IPS-18c (cell line): ENCODE data around the gene VBP1.
"Not testable (repeated sequence)": the region's sequence is repeated elsewhere in the genome, so short reads cannot be mapped to it uniquely, and the experiment has no call there.

Experiments used
- H3K4me3 ChIP-seq: 2 replicates; pipeline ENCODE4 v1.7.0; 2013; ENCODE audit warnings: low read depth, mild to moderate bottlenecking, low read length, moderate library complexity; ENCODE audit not compliant: insufficient read depth
- H3K9me3 ChIP-seq: one replicate; pipeline ENCODE4 v1.6.1; 2013; ENCODE audit warnings: mild to moderate bottlenecking, low read length, moderate library complexity; ENCODE audit not compliant: control insufficient read depth, insufficient read depth

Gene VBP1, protein sequence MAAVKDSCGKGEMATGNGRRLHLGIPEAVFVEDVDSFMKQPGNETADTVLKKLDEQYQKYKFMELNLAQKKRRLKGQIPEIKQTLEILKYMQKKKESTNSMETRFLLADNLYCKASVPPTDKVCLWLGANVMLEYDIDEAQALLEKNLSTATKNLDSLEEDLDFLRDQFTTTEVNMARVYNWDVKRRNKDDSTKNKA

DNA sequence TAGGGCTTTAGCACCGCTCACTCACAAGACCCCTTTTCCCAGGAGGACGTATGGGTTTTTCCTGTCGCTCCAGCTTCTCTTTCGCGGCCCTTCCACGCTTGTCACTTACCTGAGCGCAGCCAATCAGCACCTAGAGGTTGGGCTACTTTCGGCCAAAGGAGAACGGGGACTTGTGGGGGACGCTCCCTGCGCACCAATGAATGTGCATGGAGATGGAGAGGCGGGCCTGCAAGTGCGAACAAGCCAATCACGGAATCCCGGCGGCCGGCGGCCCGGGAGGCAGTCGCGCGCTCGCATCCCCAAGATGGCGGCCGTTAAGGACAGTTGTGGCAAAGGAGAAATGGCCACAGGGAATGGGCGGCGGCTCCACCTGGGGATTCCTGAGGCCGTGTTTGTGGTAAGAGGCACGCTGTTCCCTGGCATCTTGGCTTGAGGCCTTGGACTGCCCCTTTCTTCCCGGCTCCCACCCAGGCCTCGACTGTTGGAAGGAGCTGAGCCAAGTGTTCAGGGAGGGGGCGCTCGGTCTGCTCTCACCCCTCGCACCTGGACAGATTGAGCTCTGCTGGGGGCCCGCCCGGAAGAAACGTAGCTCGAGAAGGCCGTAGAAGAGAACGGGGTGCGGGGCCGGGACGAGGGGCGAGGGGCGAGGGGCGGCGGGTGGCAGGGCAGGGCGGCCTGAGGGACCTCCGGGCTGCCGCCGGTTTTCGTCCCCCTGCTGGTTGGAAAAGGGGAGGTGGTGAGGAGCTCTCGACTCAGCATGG is at the start of gene VBP1:
TSS of gene VBP1 (plus strand) at position 282 of the 761 bp plus-strand sequence. CDS start at position 305, 23 bp downstream.
- Histone ChIP-seq H3K4me3 (peak within 1 kb of the TSS; percentile 77), H3K9me3 (no peaks in the 10 kb centered on the region)

DNA sequence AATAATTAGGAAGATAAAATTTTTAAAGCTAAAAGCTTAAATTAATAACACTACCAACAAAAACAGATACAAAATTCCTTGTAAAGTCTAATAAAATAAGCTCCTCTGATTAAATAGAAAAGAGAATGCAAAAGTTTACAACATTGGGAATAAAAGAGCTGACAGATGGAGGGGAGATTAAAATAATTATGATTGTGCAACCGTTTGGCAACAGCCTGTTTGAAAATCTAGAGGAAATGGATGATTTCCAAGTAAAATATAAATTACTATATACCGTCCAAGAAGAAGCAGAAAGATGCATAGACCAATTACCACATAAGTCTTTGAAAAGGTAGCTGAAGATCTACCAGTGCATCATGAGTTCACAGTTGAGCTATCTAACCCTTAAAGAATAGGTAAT is 46.4 kb upstream of the VBP1 start:
- no peak overlapping the region for H3K4me3 ChIP-seq
- no peaks in the 10 kb centered on the region for H3K9me3 ChIP-seq

- no peak overlapping the region for H3K4me3 ChIP-seq
These were observed 36.8 kb upstream of the VBP1 start for GRCh38 chrX:155179346-155179997.

GRCh38 chrX:155188786-155189185 is 27.5 kb upstream of the VBP1 start:
- H3K9me3 ChIP-seq, result peaks cover 5% of the 10 kb centered on the region
- H3K4me3 ChIP-seq, result no peak overlapping the region

More at GRCh38 chrX:155179346-155179997, 36.8 kb upstream of the VBP1 start:
- no peaks in the 10 kb centered on the region for H3K9me3 ChIP-seq

GRCh38 chrX:155211208-155211607 is 5.1 kb upstream of the VBP1 start:
- no peaks in the 10 kb centered on the region for H3K9me3 ChIP-seq

GRCh38 chrX:155213731-155214130 is 2.5 kb upstream of the VBP1 start:
- H3K4me3 ChIP-seq, result no peak overlapping the region
- H3K9me3 ChIP-seq, result no peaks in the 10 kb centered on the region

More at GRCh38 chrX:155211208-155211607, 5.1 kb upstream of the VBP1 start:
- H3K4me3 ChIP-seq, result no peak overlapping the region

GRCh38 chrX:155215443-155216178 is 649 bp upstream of the VBP1 start:
- no peaks in the 10 kb centered on the region for H3K9me3 ChIP-seq
- peak overlapping the region; percentile 46; the same call in 1 of the 2 replicates for H3K4me3 ChIP-seq

- Histone ChIP-seq H3K9me3 (peaks cover under 1% of the 10 kb centered on the region), H3K4me3 (peak overlapping the region; percentile 77)
These were observed 730 bp downstream of the VBP1 start for GRCh38 chrX:155216940-155217440.

- Histone ChIP-seq H3K9me3 (peaks cover 8% of the 10 kb centered on the region), H3K4me3 (no peak overlapping the region)
These were observed 2.5 kb downstream of the VBP1 start for GRCh38 chrX:155218777-155219176.

DNA sequence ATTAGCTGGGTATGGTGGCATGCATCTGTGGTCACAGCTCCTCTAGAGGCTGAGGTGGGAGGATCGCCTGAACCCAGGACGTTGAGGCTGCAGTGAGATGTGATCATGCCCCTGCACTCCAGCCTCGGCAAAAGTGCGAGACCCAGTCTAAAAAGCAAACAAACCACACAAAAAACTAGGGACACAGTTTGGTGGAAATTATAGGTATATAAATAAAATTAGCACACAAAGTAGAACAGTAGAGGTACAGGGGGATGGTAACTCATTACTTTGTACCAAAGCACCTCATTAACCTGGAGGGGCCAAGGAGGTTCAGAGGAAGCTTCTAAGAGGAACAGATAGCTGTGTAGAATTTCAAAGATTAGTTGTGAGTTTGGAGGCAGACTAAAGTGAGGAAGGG is 5.1 kb downstream of the VBP1 start:
- Histone ChIP-seq H3K4me3 (no peak overlapping the region), H3K9me3 (peaks cover 8% of the 10 kb centered on the region)

GRCh38 chrX:155223746-155224145 is 7.5 kb downstream of the VBP1 start:
- H3K4me3 ChIP-seq, H3K9me3 ChIP-seq: not testable (repeated sequence)

DNA sequence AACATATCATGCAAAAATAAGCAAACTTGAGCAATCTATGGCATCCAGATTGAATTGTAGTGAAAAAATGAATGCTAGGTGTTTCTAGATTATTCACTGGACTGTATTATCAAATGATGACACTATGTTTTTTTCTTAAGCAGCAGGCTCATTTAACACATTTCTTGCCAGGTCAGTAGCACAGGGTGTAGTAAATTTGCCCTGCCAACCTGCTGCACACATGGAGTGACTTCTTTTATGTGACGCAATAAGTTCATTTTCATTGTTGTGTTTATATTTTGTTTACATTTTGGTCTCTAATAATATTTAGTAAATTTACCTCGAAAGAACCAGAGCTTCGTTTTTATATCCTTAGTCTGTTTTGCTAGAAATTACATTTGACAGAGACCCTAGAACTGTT is 9.5 kb downstream of the VBP1 start:
- H3K9me3 ChIP-seq, result peaks cover 8% of the 10 kb centered on the region
- H3K4me3 ChIP-seq, result no peak overlapping the region

DNA sequence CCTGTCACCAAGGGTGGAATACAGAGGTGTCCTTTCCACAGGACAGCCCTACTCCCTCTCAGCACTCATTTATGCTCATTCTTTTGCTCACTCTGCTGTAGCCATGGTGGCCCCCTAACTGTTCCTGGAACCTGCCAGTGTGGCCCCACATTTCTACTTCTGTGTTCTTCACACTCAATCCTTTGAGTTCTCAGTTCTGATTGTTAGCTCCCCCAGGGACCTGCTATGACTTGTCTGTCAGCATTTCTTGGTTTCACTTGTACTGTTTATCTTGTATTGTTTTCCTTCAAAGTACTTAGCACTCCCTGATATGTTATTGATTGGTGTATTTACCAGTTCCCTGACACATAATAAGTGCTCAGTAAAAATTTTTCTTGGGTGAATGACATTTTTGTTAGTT is 14.9 kb downstream of the VBP1 start:
- H3K4me3 ChIP-seq, result no peak overlapping the region
- H3K9me3 ChIP-seq, result no peaks in the 10 kb centered on the region

- Histone ChIP-seq H3K9me3 (no peaks in the 10 kb centered on the region), H3K4me3 (no peak overlapping the region)
These were observed 19.6 kb downstream of the VBP1 start for GRCh38 chrX:155235891-155236290.

- Histone ChIP-seq H3K4me3 (no peak overlapping the region), H3K9me3 (no peaks in the 10 kb centered on the region)
These were observed 21.5 kb downstream of the VBP1 start for GRCh38 chrX:155237719-155238118.

- Histone ChIP-seq H3K4me3 (no peak overlapping the region), H3K9me3 (peaks cover 2% of the 10 kb centered on the region)
These were observed 26.0 kb downstream of the VBP1 start for GRCh38 chrX:155242300-155242699.

DNA sequence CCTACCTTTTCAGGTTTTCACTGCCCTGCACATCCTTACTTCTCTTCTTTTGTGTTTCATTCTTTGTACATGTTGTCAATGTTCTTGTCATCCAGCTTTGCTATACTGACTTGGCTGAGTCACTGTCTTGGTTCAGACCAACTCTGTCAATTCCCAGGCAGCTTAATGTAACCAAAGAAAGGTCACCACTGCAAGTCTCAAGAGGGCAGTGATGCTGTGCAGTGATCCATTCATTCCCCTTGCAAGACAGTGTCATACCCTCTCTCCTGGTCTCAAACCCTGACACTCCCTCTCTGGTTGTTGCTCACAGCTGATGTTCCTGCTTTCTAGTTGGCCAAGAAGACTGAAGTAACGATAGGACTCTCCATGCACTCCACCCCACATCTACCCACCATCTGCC is 30.5 kb downstream of the VBP1 start:
- H3K9me3 ChIP-seq, result peaks cover 2% of the 10 kb centered on the region

More for the DNA sequence above, 30.5 kb downstream of the VBP1 start:
- H3K4me3 ChIP-seq, result no peak overlapping the region
